HCT116 (cell line): Measurements from ENCODE around the gene GTF2H4.

ENCODE experiments used
- CTCF ChIP-seq, 3 experiments: fragments of 200-600 bp in 1 of 3; sonication (generic) in 1 of 3; IDR thresholded peaks in 2 of 3; conservative IDR thresholded peaks in 1 of 3; 2 replicates each; pipeline ENCODE4 v1.5.1; 2012 to 2017; ENCODE audit warnings: low read depth in 2 of 3, low read length in 2 of 3, antibody characterized with exemption in 1 of 3, borderline replicate concordance in 1 of 3, control low read depth in 1 of 3, mild to moderate bottlenecking in 1 of 3, mixed read lengths in 1 of 3, mixed run types in 1 of 3, moderate library complexity in 1 of 3; ENCODE audit not compliant: insufficient read depth in 1 of 3
- POLR2A ChIP-seq: IDR thresholded peaks from 2 replicates; pipeline ENCODE4 v1.7.0; 2011; ENCODE audit warnings: borderline replicate concordance; ENCODE audit not compliant: insufficient read depth, insufficient read length; ENCODE audit errors: extremely low read depth
- POLR2AphosphoS5 ChIP-seq: IDR thresholded peaks from 2 replicates; pipeline ENCODE4 v1.6.1; 2011; ENCODE audit warnings: mild to moderate bottlenecking, low read depth, low read length, moderate library complexity
- RAD21 ChIP-seq: IDR thresholded peaks from 2 replicates; pipeline ENCODE4 v1.6.1; 2012; ENCODE audit warnings: low read depth, mild to moderate bottlenecking
- ZNF274 ChIP-seq: fragments of 200-500 bp; sonication (Bioruptor generic); IDR thresholded peaks from 2 replicates; pipeline ENCODE4 v1.6.1; 2014; ENCODE audit warnings: mild to moderate bottlenecking, low read depth, low read length, inconsistent platforms

- TF ChIP-seq ZNF274 (no peak), POLR2A (no peak), POLR2AphosphoS5 (no peak), CTCF (IDR thresholded peaks at IDR 0.05 in 2 of 3, conservative IDR thresholded peaks at IDR 0.05 in 1 of 3; ENCODE audit: borderline replicate concordance in 1 of 3, insufficient read depth in 1 of 3, low read depth in 2 of 3, low read length in 2 of 3) (no peak), RAD21 (no peak)
Observed at GRCh38 chr6:30931272-30931671, 23.3 kb downstream of the GTF2H4 start.
